Endothelial cell of umbilical vein (primary cell): Measurements from ENCODE around the gene BRD3. TPM values are rescaled to one million over a fixed set of nuclear protein-coding genes. Genes with fewer than 3 reads are reported as not detected.

Source experiments
- BruUV-seq: library from RNA; stranded (reverse); fragments of 400-500 nt; replicated peaks from 2 replicates; lab custom pipeline; 2021; lab: Mats Ljungman, UMichigan
- CTCF ChIA-PET: fragments of 300-600, 350-600 bp; sonication (Branson Sonifier 250); formaldehyde crosslinking; loops from one replicate; lab custom pipeline; 2021; ENCODE audit warnings: antibody characterized with exemption, inconsistent platforms; lab: Charles Lee
- POLR2A ChIA-PET: fragments of 300-600, 350-600 bp; sonication (Branson Sonifier 250); formaldehyde crosslinking; loops from one replicate; lab custom pipeline; 2021; ENCODE audit warnings: antibody characterized with exemption, inconsistent platforms; lab: Charles Lee
- DNase-seq: peaks from one replicate; pipeline ENCODE4 v3.0.0-alpha.2; 2011; ENCODE audit warnings: low read depth, low spot score
- FAIRE-seq: peaks from 2 replicates; lab custom pipeline; 2011; peaks lifted over from hg19 to GRCh38; lab: Jason Lieb, UNC
- H2AFZ ChIP-seq: 2 replicates; pipeline ENCODE4 v1.6.0; 2012; ENCODE audit warnings: low read depth, low read length, control low read depth, inconsistent platforms
- H3K27ac ChIP-seq: 2 replicates; pipeline ENCODE4 v1.5.1; 2011; ENCODE audit warnings: low read depth, mild to moderate bottlenecking, control low read depth, low read length, moderate library complexity; ENCODE audit not compliant: insufficient read depth
- H3K27me3 ChIP-seq, 2 experiments: 2 replicates each; pipeline versions ENCODE4 v1.6.0 to v1.6.1; 2011; ENCODE audit warnings: low read length in 2 of 2, mixed read lengths in 1 of 2; ENCODE audit not compliant: control insufficient read depth in 2 of 2, insufficient read depth in 2 of 2
- H3K36me3 ChIP-seq, 2 experiments: 2 replicates in 1 of 2; 3 replicates in 1 of 2; pipeline ENCODE4 v1.5.1; 2011; ENCODE audit warnings: low read length in 2 of 2, mild to moderate bottlenecking in 1 of 2, moderate library complexity in 1 of 2; ENCODE audit not compliant: control insufficient read depth in 2 of 2, insufficient read depth in 2 of 2; ENCODE audit errors: extremely low read depth in 1 of 2
- H3K4me1 ChIP-seq: 3 replicates; pipeline ENCODE4 v1.5.1; 2011; ENCODE audit warnings: mild to moderate bottlenecking, low read length; ENCODE audit not compliant: control insufficient read depth, insufficient read depth; ENCODE audit errors: extremely low read depth
- H3K4me2 ChIP-seq: 2 replicates; pipeline ENCODE4 v1.6.1; 2011; ENCODE audit warnings: low read length, control low read depth, mixed read lengths; ENCODE audit not compliant: insufficient read depth
- H3K4me3 ChIP-seq, 3 experiments: fragments of 200-600 bp in 1 of 3; sonication (generic), shearing (Covaris generic) in 1 of 3; replicated peaks in 1 of 3; 2 replicates each; pipeline ENCODE4 v1.5.1; 2011 to 2016; ENCODE audit warnings: control low read depth in 3 of 3, low read length in 3 of 3, mild to moderate bottlenecking in 2 of 3, inconsistent platforms in 1 of 3, low read depth in 1 of 3, moderate library complexity in 1 of 3; ENCODE audit not compliant: insufficient read depth in 1 of 3
- H3K79me2 ChIP-seq: 2 replicates; pipeline ENCODE4 v1.6.0; 2012; ENCODE audit warnings: low read length, inconsistent platforms; ENCODE audit not compliant: control insufficient read depth, insufficient read depth
- H3K9ac ChIP-seq: replicated peaks from 2 replicates; pipeline ENCODE3; 2011; ENCODE audit warnings: low read length, control low read depth; ENCODE audit not compliant: insufficient read depth; ENCODE audit errors: extremely low read depth
- H3K9me1 ChIP-seq: replicated peaks from 3 replicates; pipeline ENCODE4 v1.6.0; 2011; ENCODE audit warnings: mild to moderate bottlenecking, low read length; ENCODE audit not compliant: control insufficient read depth, insufficient read depth; ENCODE audit errors: extremely low read depth
- H3K9me3 ChIP-seq: replicated peaks from 2 replicates; pipeline ENCODE4 v1.5.1; 2012; ENCODE audit warnings: low read length, inconsistent platforms; ENCODE audit not compliant: control insufficient read depth, insufficient read depth
- H4K20me1 ChIP-seq: replicated peaks from 2 replicates; pipeline ENCODE3; 2011; ENCODE audit warnings: mild to moderate bottlenecking, low read length; ENCODE audit not compliant: control insufficient read depth, insufficient read depth; ENCODE audit errors: extremely low read depth
- EZH2 ChIP-seq: IDR thresholded peaks from 2 replicates; pipeline ENCODE4 v1.6.1; 2012; ENCODE audit warnings: borderline replicate concordance, low read depth, mild to moderate bottlenecking, moderate library complexity, low read length, inconsistent platforms; ENCODE audit not compliant: severe bottlenecking
- GATA2 ChIP-seq: IDR thresholded peaks from 2 replicates; pipeline ENCODE4 v1.7.0; 2011; ENCODE audit warnings: low read depth, mild to moderate bottlenecking, moderate library complexity, mixed read lengths, low read length; ENCODE audit not compliant: insufficient read length, insufficient read depth
- JUN ChIP-seq: IDR thresholded peaks from 2 replicates; pipeline ENCODE4 v1.6.1; 2011; ENCODE audit warnings: borderline replicate concordance, low read depth; ENCODE audit not compliant: insufficient read length, insufficient read depth
- MAX ChIP-seq: IDR thresholded peaks from 2 replicates; pipeline ENCODE4 v1.6.1; 2011; ENCODE audit not compliant: insufficient read depth, insufficient read length
- POLR2A ChIP-seq: IDR thresholded peaks from 2 replicates; pipeline ENCODE4 v1.6.1; 2012; ENCODE audit warnings: low read depth, mild to moderate bottlenecking, control low read depth, low read length
- POLR2AphosphoS5 ChIP-seq: IDR thresholded peaks from 2 replicates; pipeline ENCODE4 v1.6.1; 2012; ENCODE audit warnings: low read depth, mild to moderate bottlenecking, control low read depth, low read length, moderate library complexity; ENCODE audit not compliant: insufficient read depth
- dilution Hi-C: fragments of 300-500 bp; cut with MboI; formaldehyde crosslinking; loops from one replicate; pipeline ENCODE4 v1.15.0; 2019; ENCODE audit warnings: low sequenced_read_pairs; ENCODE audit not compliant: extremely low pct_ligation_motif_present
- intact Hi-C: fragments of 100-400 bp; cut with micrococcal nuclease; formaldehyde crosslinking; loops from one replicate; pipeline ENCODE4 v1.10.0; 2022
- polyA plus RNA-seq, 4 experiments: library from polyadenylated mRNA; depleted of rRNA in 3 of 4; stranded (reverse) in 3 of 4; unstranded in 1 of 4; fragments of >200 nt; gene quantifications; 2 replicates each; pipeline versions ENCODE4 v1.2.1 to v1.2.3, GENCODE V29; 2011 to 2012; ENCODE audit warnings: missing spikeins in 1 of 4
- total RNA-seq: library from RNA; stranded (reverse); gene quantifications from 2 replicates; pipeline ENCODE4 v1.2.3, GENCODE V29; 2021

BRD3 gene
- total and polyA plus RNA-seq, 2 donors (not counting 3 experiments of a cell fraction or from before 2014, with no cell fraction given): 10.5 to 47.1 TPM

GRCh38 chr9:134062461-134063087 lies 5.3 kb downstream of the BRD3 start:
- no peak overlapping the region for H3K4me3 ChIP-seq
- no peaks in the 10 kb centered on the region for H3K36me3 ChIP-seq
- no peak overlapping the region for H3K4me2 ChIP-seq
- dilution Hi-C loops (no loop called here), intact Hi-C loops (loop anchor here (10.0 kb wide), 1 partner anchor 382 kb away; no protein-coding TSS in a partner anchor)
- no peaks in the 10 kb centered on the region for H3K27me3 ChIP-seq
- H3K9me1 ChIP-seq: no peaks in the 10 kb centered on the region
- peaks cover 18% of the 10 kb centered on the region for H3K4me1 ChIP-seq
- BruUV-seq: no TSS peak
- FAIRE-seq: no peak
- H3K9me3 ChIP-seq: no peaks in the 10 kb centered on the region
- H3K27ac ChIP-seq: no peak overlapping the region
- peaks cover 5% of the 10 kb centered on the region for H4K20me1 ChIP-seq
- H2AFZ ChIP-seq: no peak overlapping the region
- POLR2A ChIA-PET: no interaction called here
- H3K9ac ChIP-seq: no peak overlapping the region
- no peak for DNase-seq
- peaks cover 85% of the 10 kb centered on the region for H3K79me2 ChIP-seq
- CTCF ChIA-PET: no interaction called here
- no peak for TF ChIP-seq POLR2AphosphoS5
- TF ChIP-seq JUN: no peak
- no peak for TF ChIP-seq POLR2A
- TF ChIP-seq GATA2: no peak
- no peak for TF ChIP-seq EZH2
- TF ChIP-seq MAX: no peak
